Liver (tissue), 9 donors: ENCODE measurements around the gene SMOC1. TPM values are rescaled to one million over a fixed set of nuclear protein-coding genes. Genes with fewer than 3 reads are reported as not detected.

Source experiments
- DNase-seq: peaks from one replicate; pipeline ENCODE4 v3.0.0-alpha.2; 2017; ENCODE audit warnings: low spot score
- H3K27ac ChIP-seq, 2 donors: one replicate each; pipeline ENCODE4 v1.7.0; 2013; ENCODE audit warnings: inconsistent platforms in 2 of 2, low read length in 2 of 2, control low read depth in 1 of 2, low read depth in 1 of 2, mild to moderate bottlenecking in 1 of 2
- H3K27me3 ChIP-seq, 4 donors: one replicate each; pipeline versions ENCODE4 v1.6.1 to v1.7.0; 2013; ENCODE audit warnings: low read length in 3 of 4, inconsistent platforms in 1 of 4, mild to moderate bottlenecking in 1 of 4, moderate library complexity in 1 of 4; ENCODE audit not compliant: control insufficient read depth in 4 of 4, insufficient read depth in 4 of 4
- H3K36me3 ChIP-seq, 4 donors: one replicate each; pipeline versions ENCODE4 v1.6.1 to v1.7.0; 2013; ENCODE audit warnings: low read length in 3 of 4, mild to moderate bottlenecking in 3 of 4, low read depth in 1 of 4, moderate library complexity in 1 of 4; ENCODE audit not compliant: control insufficient read depth in 4 of 4, insufficient read depth in 3 of 4
- H3K4me1 ChIP-seq, 4 donors: one replicate each; pipeline versions ENCODE4 v1.6.1 to v1.7.0; 2013; ENCODE audit warnings: low read length in 3 of 4, mild to moderate bottlenecking in 3 of 4, moderate library complexity in 1 of 4; ENCODE audit not compliant: control insufficient read depth in 4 of 4, insufficient read depth in 4 of 4
- H3K4me3 ChIP-seq, 3 donors: one replicate each; pipeline versions ENCODE4 v1.6.1 to v1.7.0; 2013; ENCODE audit warnings: low read length in 3 of 3, control low read depth in 1 of 3, low read depth in 1 of 3, mild to moderate bottlenecking in 1 of 3
- H3K9ac ChIP-seq, 2 donors: one replicate each; pipeline ENCODE4 v1.7.0; 2013; ENCODE audit warnings: low read length in 2 of 2, mild to moderate bottlenecking in 2 of 2, moderate library complexity in 2 of 2, control low read depth in 1 of 2, low read depth in 1 of 2
- H3K9me3 ChIP-seq, 4 donors: one replicate each; pipeline versions ENCODE4 v1.6.1 to v1.7.0; 2013; ENCODE audit warnings: low read length in 3 of 4; ENCODE audit not compliant: control insufficient read depth in 4 of 4
- ATF3 ChIP-seq: IDR thresholded peaks from 2 replicates; pipeline ENCODE4 v1.6.1; 2016; ENCODE audit warnings: antibody characterized with exemption
- CTCF ChIP-seq: fragments of 150-350 bp; IDR thresholded peaks from 2 replicates; pipeline ENCODE4 v1.5.1; 2017; ENCODE audit warnings: improper control_type of control experiment, low read depth, low read length; ENCODE audit not compliant: missing input control
- EGR1 ChIP-seq, 2 donors: IDR thresholded peaks; 2 replicates each; pipeline ENCODE4 v1.6.1; 2016 to 2018; ENCODE audit warnings: antibody characterized with exemption in 2 of 2, low read depth in 2 of 2
- FOXA1 ChIP-seq: IDR thresholded peaks from 2 replicates; pipeline ENCODE4 v1.6.1; 2016; ENCODE audit warnings: antibody characterized with exemption
- FOXA2 ChIP-seq: IDR thresholded peaks from 2 replicates; pipeline ENCODE4 v1.6.1; 2016; ENCODE audit warnings: antibody characterized with exemption
- GABPA ChIP-seq, 2 donors: IDR thresholded peaks in 1 of 2; conservative IDR thresholded peaks in 1 of 2; 2 replicates each; pipeline ENCODE4 v1.6.1; 2016; ENCODE audit warnings: antibody characterized with exemption in 2 of 2, mild to moderate bottlenecking in 1 of 2, moderate library complexity in 1 of 2
- HNF4A ChIP-seq, 2 donors: conservative IDR thresholded peaks; 2 replicates each; pipeline ENCODE4 v1.6.1; 2016; ENCODE audit warnings: antibody characterized with exemption in 2 of 2, mild to moderate bottlenecking in 2 of 2
- HNF4G ChIP-seq: IDR thresholded peaks from 2 replicates; pipeline ENCODE4 v1.6.1; 2016; ENCODE audit warnings: antibody characterized with exemption
- JUND ChIP-seq, 2 donors: IDR thresholded peaks; 2 replicates each; pipeline ENCODE4 v1.6.1; 2016; ENCODE audit warnings: antibody characterized with exemption in 2 of 2
- MAX ChIP-seq: IDR thresholded peaks from 2 replicates; pipeline ENCODE4 v1.6.1; 2016; ENCODE audit warnings: antibody characterized with exemption
- NR2F2 ChIP-seq: IDR thresholded peaks from 2 replicates; pipeline ENCODE4 v1.6.1; 2016; ENCODE audit warnings: antibody characterized with exemption
- RAD21 ChIP-seq, 2 donors: IDR thresholded peaks; 2 replicates each; pipeline ENCODE4 v1.6.1; 2016; ENCODE audit warnings: antibody characterized with exemption in 2 of 2, mild to moderate bottlenecking in 2 of 2
- REST ChIP-seq: IDR thresholded peaks from 2 replicates; pipeline ENCODE4 v1.6.1; 2016; ENCODE audit warnings: antibody characterized with exemption, mild to moderate bottlenecking
- TAF1 ChIP-seq: conservative IDR thresholded peaks from 2 replicates; pipeline ENCODE4 v1.6.1; 2016; ENCODE audit warnings: antibody characterized with exemption, mild to moderate bottlenecking
- YY1 ChIP-seq: IDR thresholded peaks from 2 replicates; pipeline ENCODE4 v1.6.1; 2016; ENCODE audit warnings: antibody characterized with exemption, mild to moderate bottlenecking
- ZBTB33 ChIP-seq: IDR thresholded peaks from 2 replicates; pipeline ENCODE4 v1.6.1; 2016; ENCODE audit warnings: antibody characterized with exemption
- WGBS: extraction: QIAGEN DNeasy Blood & Tissue Kit; methylation state at CpG from one replicate; pipeline ENCODE4 v1.1.7; 2013; 5-methylcytosine and 5-hydroxymethylcytosine counted together
- polyA plus RNA-seq, 2 donors: library from polyadenylated mRNA; stranded (reverse) in 1 of 2; unstranded in 1 of 2; fragments of 200-250 nt in 1 of 2; fragments of >200 nt in 1 of 2; fragmentation: Nextera tagmentation in 1 of 2; extraction: Ambion mirVana in 1 of 2; gene quantifications; one replicate each; pipeline versions ENCODE4 v1.2.1 to v1.2.3, GENCODE V29; 2013 to 2015
- total RNA-seq, 2 donors: library from RNA; depleted of rRNA; stranded (reverse); fragments of >200 nt; gene quantifications; one replicate each; pipeline ENCODE4 v1.2.3, GENCODE V29; 2014
- donor health status: healthy.
- donor health status: healthy.
- donor health status: healthy.
- donor health status: healthy.
- donor health status: healthy.

SMOC1 gene
- total and polyA plus RNA-seq, 4 donors: 11.2 to 43.7 (median 27.4) TPM

- H3K27me3 ChIP-seq: no peaks in the 10 kb centered on the region
- 85% methylated on average over 12 of the region's 12 CpGs for WGBS
These were observed 52.7 kb downstream of the SMOC1 start for GRCh38 chr14:69931960-69932359.

More at GRCh38 chr14:69931960-69932359, 52.7 kb downstream of the SMOC1 start:
- Histone ChIP-seq H3K36me3 (peaks cover 0 to 3% (median 0%) of the 10 kb centered on the region in 4 donors), H3K9me3 (no peaks in the 10 kb centered on the region), H3K4me3 (no peak overlapping the region), H3K4me1 (peaks cover 9 to 39% (median 24%) of the 10 kb centered on the region in 4 donors), H3K9ac (no peak overlapping the region), H3K27ac (no peak overlapping the region)
- no peak for TF ChIP-seq GABPA (IDR thresholded peaks at IDR 0.05 in 1 of 2, conservative IDR thresholded peaks at IDR 0.05 in 1 of 2)
- no peak for TF ChIP-seq ZBTB33
- TF ChIP-seq YY1: no peak
- no peak for TF ChIP-seq HNF4G
- TF ChIP-seq NR2F2: no peak
- no peak for TF ChIP-seq TAF1
- no peak for TF ChIP-seq FOXA2
- TF ChIP-seq CTCF: no peak
- no peak for TF ChIP-seq HNF4A (conservative IDR thresholded peaks at IDR 0.05)
- TF ChIP-seq EGR1 (IDR thresholded peaks at IDR 0.05; ENCODE audit: low read depth in 2 of 2): no peak
- TF ChIP-seq RAD21 (IDR thresholded peaks at IDR 0.05): no peak
- TF ChIP-seq REST: no peak
- TF ChIP-seq ATF3: no peak
- TF ChIP-seq JUND (IDR thresholded peaks at IDR 0.05): no peak
- TF ChIP-seq MAX: no peak
- TF ChIP-seq FOXA1: no peak
- DNase-seq: no peak
